HG03565 (cell line): Measurements from ENCODE around the gene CFAP70.
"Not testable (repeated sequence)": the region's sequence is repeated elsewhere in the genome, so short reads cannot be mapped to it uniquely, and the experiment has no call there.

Experiments used
- ATAC-seq: cut with Tn5 transposase; IDR thresholded peaks from one replicate; pipeline ENCODE4 v1.9.1; 2021; ENCODE audit warnings: mild to moderate bottlenecking, moderate library complexity; ENCODE audit not compliant: unreplicated experiment

The CFAP70 gene

DNA sequence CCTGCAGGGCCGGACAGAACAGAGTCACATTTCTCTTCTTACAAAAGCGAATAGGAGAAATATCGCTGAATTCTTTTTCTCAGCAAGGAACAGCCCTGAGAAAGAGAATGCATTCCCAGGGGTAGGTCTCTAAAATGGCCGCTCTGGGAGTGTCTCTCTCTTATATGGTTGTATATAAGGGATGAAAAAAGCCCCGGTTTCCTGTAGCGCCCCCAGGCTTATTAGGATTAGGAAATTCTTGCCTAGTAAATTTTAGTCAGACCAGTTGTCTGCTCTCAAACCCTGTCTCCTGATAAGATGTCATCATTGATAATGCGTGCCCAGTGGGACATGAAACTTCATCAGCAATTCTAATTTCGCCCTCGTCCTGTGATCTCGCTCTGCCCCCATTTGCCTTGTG is 100.1 kb downstream of the CFAP70 start:
- not testable (repeated sequence) for ATAC-seq

DNA sequence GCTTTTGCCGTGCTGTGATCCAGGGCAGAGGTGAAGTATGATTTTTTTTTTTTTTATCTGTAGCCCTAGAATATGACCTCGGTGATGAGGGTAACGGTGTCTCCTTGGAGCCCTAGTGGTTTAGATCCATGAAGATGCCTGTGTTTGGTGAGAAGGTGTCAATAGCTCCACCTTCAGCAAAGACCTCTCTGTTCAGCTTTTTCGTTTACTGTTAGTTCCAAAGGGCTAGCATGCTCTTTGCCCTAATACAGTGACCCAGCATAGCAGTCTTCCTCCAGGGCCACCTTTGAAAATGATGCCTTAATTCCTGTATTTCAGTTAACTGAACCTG is 105.5 kb downstream of the CFAP70 start:
- ATAC-seq: no peak

DNA sequence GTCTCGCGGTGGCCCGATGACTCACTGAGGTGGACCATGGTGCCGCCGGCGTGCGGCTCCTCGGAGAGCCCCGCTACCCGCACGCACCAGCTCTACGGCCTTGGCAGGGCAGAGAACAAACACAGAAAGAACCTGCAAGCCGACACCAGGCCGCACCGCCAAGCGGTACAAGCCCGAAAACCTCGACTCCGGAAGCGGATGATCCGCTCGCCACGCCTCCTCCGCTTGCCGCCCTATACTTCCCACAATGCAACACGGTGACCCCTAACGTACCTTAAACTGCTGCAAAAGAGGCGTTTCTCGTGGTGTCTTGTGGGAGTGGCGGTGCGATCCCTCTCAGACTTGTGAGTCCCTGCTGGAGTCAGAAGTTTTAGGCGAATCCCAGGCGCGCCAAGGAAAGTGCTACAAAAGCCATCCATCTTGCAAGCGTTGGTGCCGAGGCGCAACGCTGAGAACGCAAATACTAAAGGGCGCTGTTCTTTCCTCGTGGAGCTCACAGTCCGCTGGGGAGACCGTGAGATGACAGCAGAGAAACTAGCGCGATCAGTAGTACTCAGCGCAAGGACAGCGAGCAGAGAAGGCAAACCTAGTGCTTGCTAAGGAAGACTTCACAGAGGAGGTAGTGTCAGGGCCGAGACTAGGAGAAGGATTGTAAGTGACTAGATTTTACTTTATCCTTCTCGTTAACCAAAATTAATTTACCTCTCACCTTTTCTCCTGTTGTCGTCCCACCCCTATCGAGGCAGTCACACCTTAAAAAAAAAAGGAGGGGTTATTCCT is 106.0 kb downstream of the CFAP70 start, which contains the start of gene MRPS16:
Gene MRPS16, minus strand, starts transcription at position 200 of the 780 bp plus-strand sequence. Its CDS starts 162 bp downstream, at position 38.
- ATAC-seq: peak; percentile 80

DNA sequence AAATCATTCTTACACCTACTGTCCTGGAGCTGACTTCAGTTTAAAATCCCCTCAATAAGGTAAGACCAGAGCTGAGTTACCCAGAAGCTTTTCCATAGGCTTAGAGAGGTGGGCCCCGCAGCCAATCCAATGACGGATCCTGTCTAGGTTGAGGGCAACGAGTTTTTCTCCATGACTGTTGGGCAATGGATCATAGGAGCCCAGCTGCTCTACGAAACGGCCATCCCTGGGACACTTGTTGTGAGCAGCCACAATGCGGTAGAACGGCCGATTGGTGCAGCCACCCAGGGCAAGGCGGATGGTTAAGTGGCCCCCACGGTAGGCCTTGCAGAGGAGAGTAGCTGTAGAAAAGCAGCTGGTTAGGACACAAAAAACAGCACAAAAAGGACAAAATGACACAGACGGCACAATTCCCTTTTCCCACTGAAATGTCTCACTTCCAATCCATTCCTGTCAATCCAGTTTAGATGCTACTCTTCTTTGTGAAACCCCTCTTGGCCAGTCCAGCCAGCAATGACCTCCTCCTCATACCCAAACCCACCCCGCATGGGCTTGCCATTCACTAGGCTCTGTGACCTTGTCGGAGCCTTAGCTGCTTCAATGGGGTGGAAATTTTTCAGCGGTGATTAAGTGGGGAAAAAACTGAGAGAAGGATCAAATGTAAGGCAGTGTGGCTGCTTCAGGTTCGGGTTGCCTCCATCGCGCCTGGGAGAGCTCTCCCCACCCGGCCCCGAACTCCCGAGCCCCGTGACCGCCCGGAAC is 106.8 kb downstream of the CFAP70 start:
- no peak for ATAC-seq

DNA sequence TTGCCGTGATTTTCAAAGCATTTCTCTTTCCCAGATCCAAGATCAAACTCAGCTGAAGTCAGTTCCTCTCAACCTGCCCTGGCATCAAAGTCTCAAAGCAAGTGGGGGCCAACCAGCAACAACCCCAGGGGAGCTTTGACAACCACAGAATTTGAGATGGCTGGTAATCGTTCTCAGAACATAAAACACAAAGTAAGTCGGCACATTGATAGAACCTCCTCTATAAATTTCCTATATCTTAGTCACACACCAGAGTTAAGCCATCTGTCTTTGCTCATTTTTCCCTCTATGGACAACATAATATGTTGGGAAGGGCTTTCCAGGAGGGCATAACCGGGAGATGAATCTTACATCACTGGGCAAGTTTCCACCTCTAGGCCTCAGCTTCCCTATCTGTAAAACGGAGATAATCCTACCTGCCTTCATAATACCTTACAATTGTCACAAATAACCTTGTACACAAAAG is 110.4 kb downstream of the CFAP70 start:
- ATAC-seq: no peak

DNA sequence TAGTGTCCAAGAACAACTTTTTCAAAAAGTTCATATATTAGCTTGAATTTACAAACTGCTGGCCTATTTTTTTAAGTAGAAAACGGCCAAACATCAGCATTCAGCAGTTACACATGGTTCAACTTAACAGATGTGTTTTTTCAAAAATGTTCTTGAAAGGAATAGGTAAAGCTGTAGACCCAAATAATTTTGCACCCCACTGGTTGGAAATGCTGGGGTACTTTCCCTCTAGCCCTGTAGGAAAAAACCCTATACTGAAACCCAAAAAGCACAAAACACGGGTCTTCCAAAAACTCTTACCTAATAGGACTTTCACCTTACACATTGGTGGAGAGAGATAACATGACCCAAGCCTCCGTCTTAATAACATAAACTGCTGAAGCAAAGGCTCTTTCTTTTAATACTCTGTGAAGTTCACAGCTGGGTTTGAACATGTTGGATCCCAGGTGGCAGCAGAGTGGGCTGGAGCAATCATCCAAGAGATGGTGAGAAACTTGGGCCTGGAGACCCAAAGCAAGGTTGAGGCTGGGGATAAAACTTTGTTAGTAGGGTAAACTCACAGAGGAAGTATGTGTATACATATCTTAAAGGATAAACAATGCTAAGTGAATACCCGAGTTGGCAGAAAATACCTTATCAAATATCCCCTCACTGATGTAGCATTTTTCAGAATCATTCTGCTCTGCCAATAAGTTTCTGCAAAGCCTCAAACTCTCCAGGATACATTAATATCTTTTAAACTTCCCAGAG is 111.0 kb downstream of the CFAP70 start:
- no peak for ATAC-seq

DNA sequence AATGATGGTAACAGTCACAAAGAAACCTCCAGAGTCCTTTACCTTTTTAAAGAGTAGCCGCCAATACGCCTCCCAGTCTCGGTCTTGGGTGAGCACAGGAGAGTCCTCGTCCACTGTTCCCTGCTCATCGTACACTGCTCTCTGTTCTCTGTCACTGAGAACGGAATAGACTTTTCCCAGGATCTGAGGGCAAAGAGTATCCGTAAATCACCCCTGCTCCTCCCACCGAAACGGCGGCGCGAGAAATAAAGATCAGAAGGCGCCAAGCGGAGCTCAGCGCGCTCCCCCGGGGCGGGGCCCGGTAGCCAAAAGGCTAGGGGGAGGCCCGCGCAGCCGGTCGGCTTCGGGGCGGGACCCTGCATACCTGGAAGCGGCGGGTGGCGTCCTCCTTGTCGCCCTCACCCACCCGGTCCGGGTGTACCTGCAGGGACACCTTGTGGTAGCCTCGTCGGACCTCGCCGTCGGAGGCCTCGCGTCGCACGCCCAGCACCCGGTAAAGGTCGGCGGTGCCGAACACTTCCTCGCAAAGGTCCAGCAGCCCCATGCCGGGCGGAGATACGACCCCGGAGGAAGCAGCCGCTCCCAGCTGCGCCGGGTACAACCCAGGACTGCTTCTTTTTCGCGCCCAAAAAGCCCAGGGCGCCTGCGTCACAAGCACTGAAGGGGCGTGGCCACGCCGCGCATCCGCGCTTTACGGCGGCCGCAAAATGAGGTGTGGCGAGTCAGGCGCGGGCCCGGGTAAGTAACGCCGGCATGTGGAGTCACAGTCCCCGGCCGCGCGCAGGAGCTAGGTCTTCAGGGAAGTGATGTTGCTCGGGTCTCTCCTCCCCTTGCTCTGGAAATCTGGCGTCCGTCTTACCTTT is 111.8 kb downstream of the CFAP70 start, which contains the start of gene DNAJC9:
Gene DNAJC9, minus strand, starts transcription at position 610 of the 863 bp plus-strand sequence. Its CDS starts 66 bp downstream, at position 544.
- peak; percentile 73 for ATAC-seq

DNA sequence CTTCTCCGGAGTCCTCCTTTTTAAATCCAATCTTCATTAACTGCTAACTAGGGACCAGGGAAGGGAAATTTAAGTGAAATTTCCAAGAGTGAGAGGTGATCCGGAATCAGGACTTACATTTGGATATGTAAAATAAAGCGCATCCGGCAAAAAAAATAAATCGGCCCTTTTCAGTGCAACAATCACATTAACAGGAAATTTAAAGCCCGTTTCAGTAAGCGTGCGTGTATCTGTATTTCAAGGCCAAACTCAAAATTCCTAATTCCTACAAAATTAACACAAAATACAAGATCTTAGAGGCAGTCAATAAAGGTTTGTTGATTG is 112.4 kb downstream of the CFAP70 start:
- no peak for ATAC-seq

DNA sequence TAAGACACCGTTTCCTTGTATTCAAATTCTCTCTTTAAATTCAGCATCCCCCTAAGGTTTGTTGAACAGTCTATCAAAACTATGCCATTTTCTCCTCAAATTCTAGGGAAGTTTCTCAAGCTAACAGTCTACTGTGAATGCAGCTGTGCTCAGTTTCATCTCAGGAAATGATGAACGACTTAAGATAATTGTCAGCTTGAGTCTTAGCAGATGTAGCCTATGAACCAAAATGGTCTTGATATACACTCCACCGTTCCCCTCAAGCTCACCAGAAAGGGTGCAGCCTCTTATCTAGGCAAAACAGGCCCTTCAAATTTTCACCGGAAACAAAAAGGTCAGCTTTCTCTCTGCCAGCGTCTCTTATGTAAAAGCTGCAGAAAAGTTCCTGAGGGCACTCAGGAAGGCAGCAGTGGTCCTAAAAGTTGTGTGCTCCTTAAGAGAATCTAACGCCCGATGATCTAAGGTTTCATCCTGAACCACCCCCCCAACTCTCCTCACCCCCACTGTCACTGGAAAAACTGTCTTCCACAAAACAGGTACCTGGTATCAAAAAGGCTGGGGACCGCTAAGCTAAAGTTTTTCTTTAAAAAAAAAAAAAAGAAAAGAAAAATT is 113.7 kb downstream of the CFAP70 start:
- ATAC-seq: no peak

DNA sequence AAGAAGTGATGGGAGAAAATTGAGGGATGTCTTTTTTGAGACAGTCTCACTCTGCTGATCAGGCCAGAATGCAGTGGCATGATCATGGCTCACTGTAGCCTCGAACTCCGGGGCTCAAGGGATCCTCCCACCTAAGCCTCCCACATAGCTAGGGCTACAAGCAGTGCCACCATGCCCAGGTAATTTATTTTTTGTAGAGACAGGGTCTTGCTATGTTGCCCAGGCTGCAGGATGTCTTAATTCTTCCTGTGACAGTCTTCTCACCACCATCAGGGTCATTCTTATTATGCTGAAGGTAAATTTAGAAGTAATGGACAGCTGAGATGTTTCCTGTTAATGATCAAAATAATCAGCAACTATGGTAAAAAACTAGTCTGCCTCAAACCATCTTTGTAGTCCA is 118.8 kb downstream of the CFAP70 start:
- no peak for ATAC-seq

DNA sequence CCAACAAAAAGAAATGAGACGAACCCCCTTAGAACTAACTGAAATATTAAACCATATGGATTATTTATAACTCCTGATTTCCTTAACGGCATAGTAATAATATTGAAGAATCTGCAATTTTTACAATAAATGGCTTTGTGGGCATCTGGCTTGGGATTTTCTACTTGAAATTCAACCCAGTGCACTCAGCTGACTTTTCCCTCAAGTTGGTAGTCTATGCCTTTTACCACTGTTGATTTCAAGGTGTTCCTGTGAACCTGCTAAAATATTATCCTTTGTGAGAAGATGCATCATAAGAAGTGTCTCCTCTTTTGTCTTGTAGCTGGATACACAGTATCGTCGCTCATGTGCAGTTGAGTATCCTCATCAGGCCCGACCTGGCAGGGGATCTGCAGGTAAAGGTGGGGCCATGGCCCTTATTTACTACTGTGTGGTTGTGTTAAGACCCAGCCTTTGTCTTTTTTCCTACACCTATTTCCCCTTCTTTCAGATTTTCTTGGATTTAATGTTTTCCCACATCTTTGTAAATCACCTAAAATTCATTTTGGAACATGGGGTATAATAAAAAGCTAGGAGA is 119.6 kb downstream of the CFAP70 start:
- no peak for ATAC-seq

DNA sequence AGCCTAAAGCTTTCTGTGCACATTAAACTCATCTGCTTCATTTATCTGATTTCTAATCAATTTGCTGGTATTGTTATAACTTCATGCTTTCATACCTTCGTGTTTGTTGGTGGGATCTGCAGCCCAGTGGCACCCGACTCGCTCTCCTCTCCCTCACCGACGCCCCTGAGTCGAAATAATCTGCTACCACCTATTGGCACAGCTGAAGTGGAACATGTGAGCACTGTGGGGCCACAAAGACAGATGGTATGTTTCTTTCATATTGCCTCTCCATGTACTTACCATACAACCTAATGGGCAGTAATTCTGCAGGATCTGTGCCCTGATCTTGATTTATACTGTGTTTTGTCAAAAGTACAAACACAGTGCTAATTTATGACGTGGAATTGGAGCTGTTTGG is 124.0 kb downstream of the CFAP70 start:
- no peak for ATAC-seq

DNA sequence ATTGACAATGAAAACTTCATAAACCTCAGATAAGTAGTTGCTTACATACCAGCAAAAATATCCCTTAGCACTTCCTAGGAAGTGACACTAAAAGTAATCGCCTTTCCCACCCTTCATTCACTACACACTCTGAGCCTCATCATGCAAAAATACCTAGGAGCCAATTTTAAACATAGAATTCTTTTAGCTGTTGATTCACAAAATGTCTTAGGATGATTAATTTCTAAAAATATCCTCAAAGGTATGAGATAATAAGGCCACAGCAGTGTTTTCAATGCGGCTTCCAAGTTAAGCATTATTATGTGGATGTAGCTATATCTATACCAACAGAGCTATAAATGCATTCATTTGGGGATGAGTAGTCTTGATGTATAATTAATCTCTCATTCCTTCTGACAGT is 124.8 kb downstream of the CFAP70 start:
- no peak for ATAC-seq

DNA sequence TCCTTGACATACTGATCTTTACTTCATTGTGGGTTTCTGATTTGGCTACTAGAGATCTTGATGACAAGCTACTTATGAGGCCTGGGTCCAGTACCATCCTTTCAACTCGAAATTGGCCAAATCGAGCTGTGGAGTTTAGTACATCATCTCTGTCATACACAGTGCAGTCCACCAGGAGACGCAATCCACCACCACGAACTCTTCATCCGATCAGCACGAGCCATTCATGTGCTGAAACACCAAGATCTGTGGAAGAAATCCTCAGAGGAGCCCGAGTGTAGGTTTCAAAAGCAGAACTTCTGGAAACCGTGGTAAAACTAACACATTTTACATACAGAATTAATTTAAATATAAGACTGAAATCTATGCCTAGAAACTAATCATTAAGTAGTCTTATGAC is 125.8 kb downstream of the CFAP70 start:
- no peak for ATAC-seq

DNA sequence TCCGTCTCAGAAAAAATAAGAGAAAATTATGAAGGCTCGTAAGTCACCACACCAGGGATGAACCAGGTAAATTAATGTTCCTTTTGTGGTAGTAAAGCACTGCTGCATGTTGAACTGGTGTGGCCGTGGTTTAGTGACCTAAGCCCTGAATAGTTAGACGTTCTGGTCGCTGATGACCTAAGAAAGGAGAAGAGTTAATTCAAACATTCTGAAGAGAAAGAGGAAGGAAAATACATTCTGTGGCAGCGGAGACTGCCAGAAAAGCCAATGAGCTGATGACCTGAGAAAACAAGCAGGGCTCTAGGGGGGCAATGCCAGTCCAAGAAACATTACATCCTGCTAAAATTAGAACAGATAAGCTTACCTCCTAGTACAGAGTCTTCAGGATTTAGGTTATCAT is 129.1 kb downstream of the CFAP70 start:
- no peak for ATAC-seq

DNA sequence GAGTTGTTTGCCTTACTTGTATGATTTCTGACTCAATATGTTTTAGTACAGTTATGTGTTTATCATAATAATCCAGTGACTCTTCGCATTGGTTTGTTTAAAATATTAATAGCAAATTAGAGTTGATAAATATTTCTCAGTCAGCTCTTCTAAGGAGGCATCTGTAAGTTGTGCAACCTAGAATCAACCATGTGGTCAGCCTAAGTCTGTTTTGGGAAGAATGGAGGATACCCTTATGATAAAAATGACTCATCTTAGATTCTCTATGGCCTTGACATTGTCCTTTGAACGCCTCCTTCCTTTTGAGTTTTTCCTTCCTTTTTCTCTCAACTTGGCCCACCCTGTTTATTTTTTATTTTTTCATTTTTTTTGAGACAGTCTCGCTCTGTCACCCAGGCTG is 130.4 kb downstream of the CFAP70 start:
- no peak for ATAC-seq

DNA sequence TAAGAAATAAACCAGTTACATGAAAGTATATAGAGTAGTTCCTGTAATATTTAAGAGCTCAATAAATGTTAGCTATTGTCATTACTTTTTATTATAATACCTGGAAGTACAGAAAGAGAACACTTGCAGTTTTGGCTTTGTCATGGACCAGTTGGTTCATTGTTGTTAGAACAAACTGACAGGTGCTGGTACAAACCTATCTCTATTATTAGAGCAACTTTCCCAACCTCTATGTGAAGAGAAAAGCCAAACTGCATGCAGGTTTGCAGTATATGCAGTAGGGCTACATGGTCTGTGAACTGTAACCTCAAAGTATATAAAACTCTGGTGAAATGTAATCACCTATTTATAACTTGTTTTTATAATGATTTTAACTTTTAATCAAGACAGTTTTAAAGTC is 132.0 kb downstream of the CFAP70 start:
- ATAC-seq: no peak

DNA sequence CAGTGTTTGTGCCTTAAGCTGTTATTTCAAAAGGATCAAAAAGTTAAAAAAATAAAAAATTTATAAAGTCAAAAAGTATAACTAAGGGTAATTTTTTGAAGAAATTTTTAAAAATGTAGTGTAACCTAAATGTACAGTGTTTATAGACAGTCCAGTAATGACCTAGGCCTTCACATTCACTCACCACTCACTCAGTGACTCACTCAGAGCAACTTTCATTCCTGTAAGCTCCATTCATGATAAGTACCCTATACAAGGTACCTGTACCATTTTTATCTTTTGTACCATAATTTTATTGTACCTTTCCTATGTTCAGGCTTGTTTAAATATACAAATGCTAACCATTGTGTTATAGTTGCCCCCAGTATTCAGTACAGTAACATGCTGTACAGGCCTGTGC is 133.1 kb downstream of the CFAP70 start:
- no peak for ATAC-seq

DNA sequence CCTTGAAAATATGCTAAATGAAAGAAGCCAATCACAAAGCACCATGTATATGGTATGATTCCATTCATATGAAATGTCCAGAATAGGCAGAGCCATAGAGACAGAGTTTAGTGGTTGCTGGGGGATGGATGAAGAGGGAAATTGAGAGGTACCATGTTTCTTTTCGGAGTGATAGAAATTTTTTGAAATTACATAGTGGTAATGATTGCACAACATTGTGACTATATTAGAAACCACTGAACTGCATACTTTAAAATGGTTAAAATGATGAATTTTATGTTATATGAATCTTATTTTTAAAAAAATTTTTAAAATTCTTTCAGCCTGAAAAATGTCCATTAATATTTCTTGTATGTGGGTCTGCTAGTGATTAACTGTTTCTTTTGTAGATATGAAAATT is 137.7 kb downstream of the CFAP70 start:
- ATAC-seq: no peak

DNA sequence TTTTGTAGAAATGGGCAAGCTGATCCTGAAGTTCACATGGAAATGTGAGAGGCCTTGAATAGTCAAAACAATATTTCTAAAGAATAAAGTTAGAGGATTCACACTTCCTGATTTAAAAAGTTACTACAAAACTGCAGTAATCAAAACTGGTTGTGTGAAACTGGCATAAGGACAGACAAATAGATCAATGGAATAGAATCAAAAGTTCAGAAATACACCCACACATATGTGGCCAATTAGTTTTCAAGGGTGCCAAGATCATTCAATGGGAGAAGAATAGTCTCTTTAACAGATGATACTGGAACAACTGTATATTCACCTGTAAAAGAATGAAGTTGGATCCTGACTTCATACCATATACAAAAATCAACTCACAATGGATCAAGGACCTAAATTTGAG is 139.3 kb downstream of the CFAP70 start:
- no peak for ATAC-seq
